Hepatic stellate cell (primary cell): ENCODE results near the gene RPL19.
A peak's percentile ranks its signal among the peaks of the same experiment; 100 is the strongest.
"Not testable (repeated sequence)": the region's sequence is repeated elsewhere in the genome, so short reads cannot be mapped to it uniquely, and the experiment has no call there.

Experiments
- DNase-seq: peaks from one replicate; pipeline ENCODE4 v3.0.0; 2011; ENCODE audit warnings: low spot score

Gene RPL19

DNA sequence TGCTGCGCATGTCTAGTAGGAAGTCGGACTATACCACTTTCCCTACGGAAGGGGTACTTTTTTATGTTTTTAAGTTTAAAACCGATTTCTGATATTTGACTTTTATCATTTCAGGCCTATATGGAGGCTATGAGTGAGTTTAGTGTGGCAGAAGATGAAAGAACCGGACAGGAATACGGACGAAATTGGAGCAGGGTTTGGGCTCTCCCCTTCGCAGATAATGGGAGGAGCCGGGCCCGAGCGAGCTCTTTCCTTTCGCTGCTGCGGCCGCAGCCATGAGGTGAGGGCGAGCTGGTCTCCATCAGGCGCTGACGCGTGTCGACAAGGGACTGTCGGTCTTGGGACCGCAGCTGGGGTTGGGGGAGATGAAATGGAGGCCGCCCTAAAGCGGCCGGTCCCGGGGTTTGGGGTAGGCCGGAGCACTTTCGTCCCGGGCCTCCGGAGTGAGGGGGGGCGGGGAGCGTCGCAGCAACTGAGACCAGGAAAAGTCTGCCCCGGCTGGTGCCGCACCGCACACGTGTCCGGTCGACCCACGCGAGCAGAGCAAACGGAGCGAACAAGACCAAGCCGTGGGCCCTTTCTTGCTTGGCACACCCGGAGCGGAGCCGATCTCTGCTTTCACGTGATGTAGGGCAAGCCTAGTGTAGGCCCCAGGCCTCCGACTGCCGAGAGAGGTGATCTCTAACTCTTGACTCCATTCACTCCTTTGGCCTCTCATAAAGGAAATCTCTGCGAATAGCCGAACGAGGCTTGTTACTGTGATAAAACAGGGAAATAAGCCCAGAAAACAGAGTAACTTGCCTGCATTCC is at the start of gene RPL19:
RPL19 (plus strand) TSS at position 214 of the 810 bp plus-strand sequence; CDS start at position 276, 62 bp downstream.
- DNase-seq: peak; percentile 91

- DNase-seq: no peak
Observed at GRCh38 chr17:39150795-39151149, 49.3 kb upstream of the RPL19 start.

GRCh38 chr17:39151150-39151942 is 48.7 kb upstream of the RPL19 start, which contains the start of gene PLXDC1:
Gene PLXDC1, minus strand, starts transcription at chr17:39151637. Its CDS starts 200 bp downstream, at chr17:39151437.
- no peak for DNase-seq

GRCh38 chr17:39151943-39152818 is 47.9 kb upstream of the RPL19 start:
- no peak for DNase-seq

GRCh38 chr17:39153599-39154051 is 46.5 kb upstream of the RPL19 start:
- peak; percentile 84 for DNase-seq

DNA sequence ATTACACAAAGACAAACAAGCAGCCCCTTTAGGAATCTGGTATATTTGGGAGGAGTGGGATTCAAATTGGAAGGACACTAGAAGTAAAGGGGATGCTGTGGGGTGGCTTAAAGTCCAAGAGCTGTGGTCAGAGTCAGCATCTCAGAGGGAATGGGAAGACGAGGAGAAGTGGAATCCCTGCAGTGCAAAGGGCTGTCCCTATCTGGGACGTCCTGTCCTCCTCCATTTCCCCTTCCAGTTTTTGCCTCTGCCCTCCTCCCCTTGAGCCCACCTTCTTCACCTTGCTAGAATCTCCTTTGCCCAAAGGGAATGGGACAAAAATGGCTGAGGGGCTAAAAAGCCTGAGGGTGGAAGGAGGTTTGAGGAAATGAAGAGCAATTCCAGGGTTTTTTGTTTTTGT is 44.4 kb upstream of the RPL19 start:
- no peak for DNase-seq

GRCh38 chr17:39156491-39156890 is 43.6 kb upstream of the RPL19 start:
- no peak for DNase-seq

GRCh38 chr17:39158623-39159022 is 41.5 kb upstream of the RPL19 start:
- no peak for DNase-seq

DNA sequence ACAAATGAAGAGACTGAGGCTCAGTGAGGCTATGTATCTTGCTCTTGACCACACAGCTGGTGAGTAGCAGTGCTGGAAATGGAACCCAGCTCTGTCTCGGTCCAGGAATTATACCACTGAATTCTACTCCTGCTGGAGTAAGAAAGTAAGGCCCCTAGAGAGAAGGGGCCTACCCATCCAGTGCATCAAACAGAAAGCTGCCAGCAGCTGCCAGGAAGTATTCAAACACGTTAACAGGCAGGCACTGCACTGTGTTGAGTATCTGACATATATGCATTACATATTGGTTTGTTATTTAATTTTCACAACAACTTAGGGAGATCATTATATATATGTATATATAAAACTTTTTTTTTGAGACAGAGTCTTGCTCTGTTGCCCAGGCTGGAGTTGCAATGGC is 38.1 kb upstream of the RPL19 start:
- DNase-seq: no peak

- DNase-seq: peak; percentile 98
Observed at GRCh38 chr17:39164675-39165143, 35.4 kb upstream of the RPL19 start.

- no peak for DNase-seq
Observed at GRCh38 chr17:39165178-39165840, 34.8 kb upstream of the RPL19 start.

- no peak for DNase-seq
Observed at GRCh38 chr17:39165841-39166349, 34.2 kb upstream of the RPL19 start, which contains the start of gene ARL5C. Gene ARL5C, minus strand, starts transcription at chr17:39166161. Its CDS starts 401 bp downstream, at chr17:39165760.

DNA sequence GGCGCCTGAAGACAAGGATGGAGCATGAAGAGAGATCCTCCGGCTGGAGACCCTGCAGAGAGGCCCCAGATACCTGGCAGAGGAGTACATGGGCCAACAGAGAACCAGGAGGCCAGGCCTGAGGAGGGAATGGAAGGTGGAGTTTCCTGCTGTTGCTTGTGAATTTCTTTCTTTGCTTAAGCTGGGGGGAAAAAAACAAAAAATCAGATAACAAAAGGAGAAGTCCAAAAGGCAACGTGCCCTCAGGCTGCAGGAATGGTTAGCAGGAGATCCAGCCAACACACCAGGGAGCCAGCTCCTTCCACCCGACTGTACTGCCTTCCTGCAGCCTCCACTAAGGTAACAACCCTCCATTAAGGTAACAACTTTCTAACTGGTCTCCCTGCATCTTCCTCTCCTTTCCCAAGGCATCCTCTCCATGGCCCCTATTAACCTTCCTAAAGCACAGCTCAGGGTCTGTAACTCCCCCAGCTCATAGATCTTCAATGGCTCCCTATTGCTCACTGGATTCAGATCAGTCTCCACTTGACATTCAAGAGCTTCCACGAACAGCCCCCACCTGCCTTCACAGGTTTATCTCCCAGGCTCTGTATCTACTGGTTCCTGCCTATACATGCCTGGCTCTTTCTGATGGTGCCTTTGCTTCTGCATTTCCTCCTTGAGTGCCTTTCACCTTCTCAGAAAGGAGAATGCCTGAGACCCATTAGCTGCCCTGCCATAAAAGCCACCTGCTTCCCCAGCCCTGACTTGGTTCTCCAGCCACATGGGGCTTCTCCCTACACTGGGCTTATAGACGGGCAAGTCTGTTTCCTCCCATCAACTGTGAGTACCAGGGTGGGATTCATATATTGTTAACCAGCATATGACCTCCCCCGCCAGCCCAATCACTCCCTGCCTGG is 33.4 kb upstream of the RPL19 start:
- no peak for DNase-seq

DNA sequence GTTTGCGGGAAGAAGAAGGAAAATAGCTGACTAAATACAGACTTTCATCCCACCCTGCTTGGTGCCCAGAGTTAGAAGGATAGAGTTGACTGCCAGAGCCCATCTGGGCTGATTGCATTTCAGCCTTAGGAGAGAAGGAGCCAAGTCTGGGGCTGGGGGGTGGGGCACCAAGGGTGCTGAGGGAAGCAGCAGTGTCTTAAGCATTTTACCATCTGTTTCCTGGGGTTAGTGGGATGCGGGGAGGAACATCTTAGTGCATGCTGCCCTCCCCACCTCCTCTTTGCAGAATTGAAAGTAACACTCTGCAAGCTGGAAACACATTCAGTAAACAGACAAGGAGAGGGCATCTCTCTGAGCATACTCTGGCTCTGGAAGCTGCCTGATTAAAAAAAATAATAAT is 32.6 kb upstream of the RPL19 start:
- DNase-seq: no peak

DNA sequence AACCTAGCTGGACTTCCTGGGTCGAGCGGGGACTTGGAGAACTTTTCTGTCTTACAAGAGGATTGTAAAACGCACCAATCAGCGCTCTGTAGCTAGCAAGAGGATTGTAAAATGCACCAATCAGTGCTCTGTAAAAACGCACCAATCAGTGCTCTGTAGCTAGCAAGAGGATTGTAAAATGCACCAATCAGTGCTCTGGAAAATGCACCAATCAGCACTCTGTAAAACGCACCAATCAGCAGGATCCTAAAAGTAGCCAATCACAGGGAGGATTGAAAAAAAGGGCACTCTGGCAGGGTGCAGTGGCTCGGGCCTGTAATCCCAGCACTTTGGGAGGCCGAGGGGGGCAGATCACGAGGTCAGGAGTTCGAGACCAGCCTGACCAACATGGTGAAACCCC is 31.6 kb upstream of the RPL19 start:
- DNase-seq: not testable (repeated sequence)

DNA sequence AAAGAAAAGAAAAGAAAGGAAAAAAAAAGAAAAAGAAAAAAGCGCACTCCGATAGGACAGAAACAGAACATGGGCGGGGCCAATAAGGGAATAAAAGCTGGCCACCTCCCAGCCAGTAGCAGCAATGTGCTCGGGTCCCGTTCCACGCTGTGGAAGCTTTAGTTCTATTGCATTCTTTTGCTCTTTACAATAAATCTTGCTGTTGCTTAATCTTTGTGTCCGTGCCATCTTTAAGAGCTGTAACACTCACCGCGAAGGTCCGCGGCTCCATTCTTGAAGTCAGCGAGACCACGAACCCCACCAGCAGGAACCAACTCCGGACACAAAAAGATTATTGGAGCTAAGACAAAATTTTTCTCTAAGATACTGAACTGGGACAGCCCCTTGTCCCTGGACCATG is 31.0 kb upstream of the RPL19 start:
- DNase-seq: no peak

DNA sequence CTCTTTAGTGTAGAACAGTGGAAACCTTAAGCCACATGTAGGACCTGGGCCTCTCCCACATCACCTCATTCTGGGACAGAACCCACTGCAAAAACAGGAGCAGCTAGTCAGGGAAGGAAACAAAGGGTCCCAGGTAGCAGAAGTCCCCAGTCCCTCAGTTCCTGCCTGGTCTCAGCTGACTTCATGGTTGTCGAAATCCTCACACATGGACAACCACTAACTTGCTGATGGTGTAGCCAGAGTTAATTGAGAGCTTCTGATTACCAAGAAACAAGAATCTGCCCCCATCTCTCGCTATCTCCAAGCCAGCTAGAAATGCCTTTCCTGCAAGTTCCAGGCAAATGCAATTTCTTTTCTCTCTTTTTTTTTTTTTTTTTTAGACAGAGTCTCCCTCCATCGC is 30.6 kb upstream of the RPL19 start:
- no peak for DNase-seq

DNA sequence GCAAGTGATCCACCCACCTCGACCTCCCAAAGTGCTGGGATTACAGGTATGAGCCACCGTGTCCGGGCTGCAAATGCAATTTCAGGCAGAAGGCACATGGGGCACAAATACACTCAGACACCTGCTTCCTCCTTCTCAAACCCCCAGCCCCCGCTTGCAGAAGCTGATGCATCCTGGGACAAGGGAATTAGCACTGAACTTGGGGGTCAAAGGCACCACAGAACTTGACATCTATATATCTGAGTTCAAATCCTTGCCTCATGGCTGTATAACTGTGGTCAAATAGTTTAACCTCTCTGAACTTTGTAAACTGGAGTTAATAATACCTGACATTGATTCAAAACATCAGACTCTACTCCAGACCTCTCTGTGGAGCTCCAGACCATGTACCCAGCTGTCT is 30.0 kb upstream of the RPL19 start:
- DNase-seq: no peak

DNA sequence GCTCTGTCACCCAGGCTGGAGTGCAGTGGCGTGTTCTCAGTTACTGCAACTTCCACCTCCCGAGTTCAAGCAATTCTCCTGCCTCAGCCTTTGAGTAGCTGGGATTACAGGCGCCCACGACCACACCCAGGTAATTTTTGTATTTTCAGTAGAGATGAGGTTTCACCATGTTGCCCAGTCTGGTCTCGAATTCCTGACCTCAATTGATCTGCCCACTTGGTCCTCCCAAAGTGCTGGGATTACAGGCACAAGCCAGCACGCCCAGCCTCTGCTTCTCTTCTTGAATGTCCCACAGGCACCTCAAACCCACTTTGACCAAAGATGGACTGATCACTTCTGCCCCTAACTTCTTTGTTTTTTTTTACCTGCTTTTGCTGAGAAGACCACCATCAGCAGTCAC is 29.5 kb upstream of the RPL19 start:
- no peak for DNase-seq

GRCh38 chr17:39171933-39172332 is 28.1 kb upstream of the RPL19 start:
- no peak for DNase-seq
